HG03520 (cell line): ENCODE data around the gene PARS2.
A peak's percentile ranks its signal among the peaks of the same experiment; 100 is the strongest.
"Not testable (repeated sequence)": the region's sequence is repeated elsewhere in the genome, so short reads cannot be mapped to it uniquely, and the experiment has no call there.

Experiments used
- ATAC-seq: cut with Tn5 transposase; IDR thresholded peaks from one replicate; pipeline ENCODE4 v1.9.1; 2021; ENCODE audit warnings: mild to moderate bottlenecking, moderate library complexity; ENCODE audit not compliant: unreplicated experiment

PARS2 gene

GRCh38 chr1:54775828-54776721 lies 11.8 kb upstream of the PARS2 start:
- ATAC-seq: not testable (repeated sequence)

GRCh38 chr1:54774820-54775498 lies 10.6 kb upstream of the PARS2 start:
- no peak for ATAC-seq

GRCh38 chr1:54772951-54773350 lies 8.6 kb upstream of the PARS2 start:
- ATAC-seq: no peak

- no peak for ATAC-seq
Observed at GRCh38 chr1:54768093-54768492, 3.8 kb upstream of the PARS2 start.

- no peak for ATAC-seq
Observed at GRCh38 chr1:54767526-54767925, 3.2 kb upstream of the PARS2 start.

- no peak for ATAC-seq
Observed at GRCh38 chr1:54766726-54767125, 2.4 kb upstream of the PARS2 start.

GRCh38 chr1:54764922-54765561 lies 719 bp upstream of the PARS2 start:
- peak; percentile 16 for ATAC-seq

- no peak for ATAC-seq
Observed at GRCh38 chr1:54763816-54764132, 549 bp downstream of the PARS2 start.

GRCh38 chr1:54758678-54759348 lies 5.5 kb downstream of the PARS2 start:
- ATAC-seq: no peak

GRCh38 chr1:54757833-54758232 lies 6.5 kb downstream of the PARS2 start:
- no peak for ATAC-seq

GRCh38 chr1:54754486-54755285 lies 9.6 kb downstream of the PARS2 start:
- ATAC-seq: no peak

GRCh38 chr1:54754045-54754444 lies 10.3 kb downstream of the PARS2 start:
- no peak for ATAC-seq

GRCh38 chr1:54751426-54751825 lies 12.9 kb downstream of the PARS2 start:
- ATAC-seq: no peak

GRCh38 chr1:54750596-54750995 lies 13.7 kb downstream of the PARS2 start:
- ATAC-seq: no peak

GRCh38 chr1:54748094-54748835 lies 16.1 kb downstream of the PARS2 start:
- ATAC-seq: no peak

GRCh38 chr1:54745864-54746263 lies 18.5 kb downstream of the PARS2 start:
- ATAC-seq: no peak

GRCh38 chr1:54745274-54745673 lies 19.0 kb downstream of the PARS2 start:
- no peak for ATAC-seq

GRCh38 chr1:54744696-54745095 lies 19.6 kb downstream of the PARS2 start:
- ATAC-seq: no peak

- no peak for ATAC-seq
Observed at GRCh38 chr1:54743416-54744226, 20.7 kb downstream of the PARS2 start.
